ENCODE measurements around the gene IGFL3.
"Not testable (repeated sequence)": the region's sequence is repeated elsewhere in the genome, so short reads cannot be mapped to it uniquely, and the experiment has no call there.

The IGFL3 gene

GRCh38 chr19:46124638-46125115 lies at the start of gene IGFL3:
IGFL3 (minus strand) TSS chr19:46124688; CDS start chr19:46124649, 39 bp downstream.
- DNase-seq = no peak

GRCh38 chr19:46173886-46174480 lies 49.5 kb upstream of the IGFL3 start:
- no peak for DNase-seq

- no peak for DNase-seq
Measured at GRCh38 chr19:46162731-46163130, 38.2 kb upstream of the IGFL3 start.

GRCh38 chr19:46161642-46162257 lies 37.3 kb upstream of the IGFL3 start:
- DNase-seq = not testable (repeated sequence)

- no peak for DNase-seq
Measured at GRCh38 chr19:46160233-46160775, 35.8 kb upstream of the IGFL3 start.

GRCh38 chr19:46159418-46160232 lies 35.1 kb upstream of the IGFL3 start:
- DNase-seq = no peak

GRCh38 chr19:46155237-46155636 lies 30.7 kb upstream of the IGFL3 start:
- DNase-seq = no peak

GRCh38 chr19:46150606-46151005 lies 26.1 kb upstream of the IGFL3 start:
- no peak for DNase-seq

- no peak for DNase-seq
Measured at GRCh38 chr19:46147791-46148288, 23.4 kb upstream of the IGFL3 start, which contains the start of gene IGFL2. IGFL2 (plus strand) TSS chr19:46148238; CDS start chr19:46148279, 41 bp downstream.

GRCh38 chr19:46147166-46147740 lies 22.8 kb upstream of the IGFL3 start:
- DNase-seq = no peak

GRCh38 chr19:46144756-46145155 lies 20.3 kb upstream of the IGFL3 start:
- no peak for DNase-seq

- no peak for DNase-seq
Measured at GRCh38 chr19:46142294-46142693, 17.8 kb upstream of the IGFL3 start.

GRCh38 chr19:46141421-46141820 lies 16.9 kb upstream of the IGFL3 start:
- DNase-seq = no peak

- no peak for DNase-seq
Measured at GRCh38 chr19:46137915-46138473, 13.5 kb upstream of the IGFL3 start.

GRCh38 chr19:46134527-46134926 lies 10.0 kb upstream of the IGFL3 start:
- no peak for DNase-seq

- DNase-seq = no peak
Measured at GRCh38 chr19:46133777-46134241, 9.3 kb upstream of the IGFL3 start.

GRCh38 chr19:46133101-46133627 lies 8.7 kb upstream of the IGFL3 start:
- peak; percentile 49 for DNase-seq

- no peak for DNase-seq
Measured at GRCh38 chr19:46132508-46133100, 8.1 kb upstream of the IGFL3 start.

- no peak for DNase-seq
Measured at GRCh38 chr19:46131485-46132143, 7.1 kb upstream of the IGFL3 start.

- DNase-seq = no peak
Measured at GRCh38 chr19:46126086-46126580, 1.6 kb upstream of the IGFL3 start.

GRCh38 chr19:46125447-46125846 lies 959 bp upstream of the IGFL3 start:
- DNase-seq = no peak
